ENCODE measurements around the gene TMEM258. TPM values are rescaled to one million over a fixed set of nuclear protein-coding genes. Genes with fewer than 3 reads are reported as not detected.

Gene TMEM258
- total RNA-seq, 8 experiments from 2014 or later: 138 to 330 (median 269) TPM

DNA sequence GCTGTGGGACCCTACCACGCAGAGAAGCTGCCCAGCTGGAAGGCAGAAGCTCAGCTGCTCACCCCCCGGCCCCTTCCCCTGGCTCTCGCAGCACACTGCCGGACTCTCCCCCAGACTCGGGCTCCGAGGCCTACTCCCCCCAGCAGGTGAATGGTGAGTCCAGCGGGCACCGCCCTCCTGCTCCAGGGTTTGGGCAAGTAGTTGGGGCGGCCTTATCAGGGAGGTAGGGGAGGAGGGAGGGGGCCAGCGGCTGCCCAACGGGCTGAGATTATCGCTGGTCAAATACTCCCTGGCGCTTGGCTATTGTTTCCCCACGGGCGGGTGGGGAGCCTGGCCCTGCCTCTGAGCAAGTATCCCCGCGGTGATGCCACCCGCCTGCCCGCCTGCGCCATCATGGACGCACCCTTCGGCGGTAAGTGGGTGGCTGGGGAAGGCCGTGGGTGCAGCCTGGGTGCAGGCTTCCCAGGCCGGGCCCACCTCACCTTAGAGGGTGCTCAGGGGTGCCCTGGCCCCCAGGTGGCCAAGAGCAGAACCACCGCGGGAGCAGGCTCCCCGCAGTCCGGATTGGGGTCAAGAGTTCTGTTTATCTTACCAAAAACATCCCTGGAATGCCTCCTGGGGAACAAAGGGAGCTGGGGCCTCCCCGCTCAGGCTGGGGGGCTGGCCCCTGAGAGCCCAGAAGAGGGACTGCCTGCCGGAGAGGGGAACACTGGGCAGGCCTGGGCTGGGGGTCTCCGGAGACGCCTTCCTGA, 23.1 kb downstream of the TMEM258 start:
- Histone ChIP-seq H3K27ac (no peak overlapping the region), H3K4me1 (replicated peaks in 1 of 2) (peaks cover 24 to 51% of the 10 kb centered on the region in 2 donors), H3K4me3 (no peak overlapping the region)
- WGBS, 10 experiments: 50 to 100% (median 78%) methylated on average over 2 to 5 of the region's 33 CpGs; no CpG with 5 or more reads in 5 of the 10 experiments
- in situ Hi-C loops (cut with MboI; ENCODE audit: low pct_unique_long_range_greater_than_20kb in 2 of 9, low sequenced_read_pairs in 9 of 9, unreplicated experiment in 9 of 9): no loop called here
- peak in 3 of 8 experiments; percentile 2 to 6 (median 6) for ATAC-seq (replicated peaks in 6 of 8)

DNA sequence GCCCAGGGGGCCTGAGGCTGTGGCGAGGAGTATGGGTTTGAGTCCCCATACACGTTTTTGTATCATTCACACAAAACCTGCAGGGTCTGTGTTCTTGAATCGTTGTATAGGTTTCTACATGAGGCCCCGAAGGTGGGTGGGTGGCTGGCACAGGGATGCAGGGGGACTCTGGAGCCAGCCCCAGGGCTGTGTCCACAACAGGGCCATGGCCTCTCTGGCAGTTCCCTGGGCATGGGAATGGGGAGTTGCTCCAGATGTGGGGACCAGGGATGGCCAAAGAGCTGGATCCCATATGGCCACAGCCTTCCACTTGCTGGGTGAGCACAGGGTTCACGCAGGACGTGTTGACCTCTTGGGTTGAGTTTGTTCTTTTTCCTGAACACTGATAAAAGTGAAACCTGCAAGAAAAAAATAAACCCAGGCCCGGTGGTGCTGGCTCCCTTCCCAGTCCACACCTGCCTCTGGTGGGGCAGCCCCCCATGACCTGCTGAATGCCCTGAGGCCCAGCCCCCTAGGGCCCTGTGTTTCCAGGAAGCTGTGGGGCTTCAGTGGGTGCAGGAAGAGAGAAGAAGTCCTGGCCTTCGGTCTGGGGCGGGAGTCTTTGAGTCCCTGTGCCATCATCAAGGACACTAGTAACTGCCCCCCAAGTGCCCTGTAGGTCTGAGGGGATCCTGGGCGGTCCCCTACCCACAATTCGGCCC, 23.9 kb downstream of the TMEM258 start:
- in situ Hi-C loops (cut with MboI; ENCODE audit: low pct_unique_long_range_greater_than_20kb in 2 of 9, low sequenced_read_pairs in 9 of 9, unreplicated experiment in 9 of 9): no loop called here
- Histone ChIP-seq H3K27ac (no peak overlapping the region), H3K4me1 (replicated peaks in 1 of 2) (peaks cover 22 to 46% of the 10 kb centered on the region in 2 donors), H3K4me3 (no peak overlapping the region)
- WGBS, 10 experiments: 42 to 100% (median 62%) methylated on average over 1 to 3 of the region's 11 CpGs; no CpG with 5 or more reads in 4 of the 10 experiments
- no peak for ATAC-seq (replicated peaks in 6 of 8)

DNA sequence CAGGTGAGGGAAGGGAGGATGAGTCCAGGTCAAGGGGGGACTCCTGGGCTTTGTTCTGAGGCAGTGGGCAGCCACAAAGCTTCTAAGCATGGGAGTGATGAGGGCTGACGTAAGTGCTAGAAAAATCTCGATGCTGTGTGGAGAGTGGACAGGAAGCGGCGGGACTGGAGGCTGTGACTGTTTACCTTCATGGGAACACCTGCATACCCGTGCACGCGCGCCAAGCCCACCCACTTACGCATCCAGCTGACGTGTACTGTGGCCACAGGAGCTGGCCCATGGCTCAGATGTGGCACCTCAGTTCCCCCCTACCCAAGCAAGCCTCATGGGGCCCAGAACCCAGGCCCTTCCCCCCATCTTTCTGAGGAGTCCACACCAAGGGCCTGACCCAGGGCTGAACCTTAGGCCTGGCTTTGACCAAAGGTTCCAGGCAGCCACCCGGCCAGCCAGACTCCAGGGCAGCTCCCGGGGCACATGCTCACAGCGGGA, 26.0 kb downstream of the TMEM258 start:
- Histone ChIP-seq H3K4me1 (replicated peaks in 1 of 2) (peaks cover 18 to 40% of the 10 kb centered on the region in 2 donors), H3K27ac (no peak overlapping the region), H3K4me3 (no peak overlapping the region)
- in situ Hi-C loops (cut with MboI; ENCODE audit: low pct_unique_long_range_greater_than_20kb in 2 of 9, low sequenced_read_pairs in 9 of 9, unreplicated experiment in 9 of 9): no loop called here
- 40 to 80% (median 66%) methylated on average over 1 to 3 of the region's 13 CpGs; no CpG with 5 or more reads in 6 of the 10 experiments for WGBS, 10 experiments
- peak in 1 of 8 experiments; percentile 5 for ATAC-seq (replicated peaks in 6 of 8)

DNA sequence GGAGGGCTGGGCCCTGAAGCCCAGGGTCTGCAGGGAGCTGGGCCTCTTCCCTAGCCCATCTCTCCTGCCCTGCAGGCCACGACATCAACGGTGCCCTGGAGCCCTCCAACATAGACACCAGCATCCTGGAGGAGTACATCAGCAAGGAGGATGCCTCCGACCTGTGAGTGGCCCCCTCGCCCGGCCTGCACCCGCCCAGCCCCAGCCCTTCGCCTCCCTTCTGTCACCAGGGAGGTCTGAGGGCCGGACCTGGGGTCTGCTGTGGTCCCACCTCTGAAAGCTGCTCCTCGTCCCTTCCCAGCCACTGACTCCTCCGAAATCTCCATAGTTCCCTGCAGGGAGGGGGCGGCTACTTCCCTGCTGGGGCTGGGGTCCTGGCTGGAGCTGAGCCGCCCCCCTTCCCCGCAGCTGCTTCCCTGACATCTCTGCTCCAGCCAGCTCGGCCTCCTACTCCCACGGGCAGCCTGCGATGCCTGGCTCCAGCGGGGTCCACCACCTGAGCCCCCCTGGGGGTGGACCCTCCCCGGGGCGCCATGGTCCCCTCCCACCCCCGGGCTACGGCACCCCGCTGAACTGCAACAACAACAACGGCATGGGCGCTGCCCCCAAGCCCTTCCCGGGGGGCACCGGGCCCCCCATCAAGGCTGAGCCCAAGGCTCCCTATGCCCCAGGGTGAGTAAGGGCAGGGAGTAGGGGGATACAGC, 26.7 kb downstream of the TMEM258 start:
- H3K4me3 ChIP-seq: no peak overlapping the region
- peak overlapping the region in 1 of 2 donors; percentile 53 for H3K27ac ChIP-seq
- in situ Hi-C loops (cut with MboI; ENCODE audit: low pct_unique_long_range_greater_than_20kb in 2 of 9, low sequenced_read_pairs in 9 of 9, unreplicated experiment in 9 of 9): no loop called here
- peaks cover 18 to 47% of the 10 kb centered on the region in 2 donors for H3K4me1 ChIP-seq (replicated peaks in 1 of 2)
- WGBS, 10 experiments: no CpG with 5 or more reads among the region's 26 CpGs
- peak in 4 of 8 experiments; percentile 5 to 28 (median 13) for ATAC-seq (replicated peaks in 6 of 8)

DNA sequence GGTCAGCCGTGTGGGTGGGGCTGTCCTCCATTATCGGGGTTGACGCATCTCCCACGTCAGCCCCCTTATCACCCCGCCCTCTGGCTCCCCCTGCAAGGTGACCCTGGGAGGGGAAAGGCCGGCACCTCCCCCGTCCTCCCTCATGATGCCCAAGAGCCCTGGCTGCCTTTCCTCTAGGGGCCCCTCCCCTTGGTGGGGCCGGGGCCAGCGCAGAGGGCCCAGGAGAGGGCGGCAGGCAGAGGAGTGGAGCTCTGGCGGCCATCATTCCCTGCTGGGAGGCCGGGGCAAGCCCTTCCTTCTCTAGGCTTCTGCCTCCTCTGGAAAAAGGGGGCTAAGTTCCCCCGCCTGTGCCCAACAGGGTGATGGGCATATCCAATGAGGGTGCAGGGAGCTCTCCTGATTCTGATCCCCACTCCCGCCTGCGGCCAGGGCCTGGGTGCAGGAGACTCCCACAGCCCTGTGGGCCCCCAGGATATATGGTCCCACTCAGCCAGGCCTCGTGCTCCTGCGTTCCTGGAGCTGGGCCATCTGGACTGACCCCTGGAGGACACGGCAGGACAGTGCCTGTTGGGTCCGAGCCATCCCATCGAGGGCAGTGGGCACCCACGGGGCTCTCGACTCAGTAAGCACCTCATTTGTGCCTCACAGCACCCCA, 27.7 kb downstream of the TMEM258 start:
- 40 to 80% (median 68%) methylated on average over 1 to 5 of the region's 22 CpGs; no CpG with 5 or more reads in 6 of the 10 experiments for WGBS, 10 experiments
- peaks cover 18 to 45% of the 10 kb centered on the region in 2 donors for H3K4me1 ChIP-seq (replicated peaks in 1 of 2)
- ATAC-seq (replicated peaks in 6 of 8): peak in 3 of 8 experiments; percentile 11 to 34 (median 21)
- H3K4me3 ChIP-seq: no peak overlapping the region
- H3K27ac ChIP-seq: peak overlapping the region in 1 of 2 donors; percentile 18
- in situ Hi-C loops (cut with MboI; ENCODE audit: low pct_unique_long_range_greater_than_20kb in 2 of 9, low sequenced_read_pairs in 9 of 9, unreplicated experiment in 9 of 9): no loop called here

DNA sequence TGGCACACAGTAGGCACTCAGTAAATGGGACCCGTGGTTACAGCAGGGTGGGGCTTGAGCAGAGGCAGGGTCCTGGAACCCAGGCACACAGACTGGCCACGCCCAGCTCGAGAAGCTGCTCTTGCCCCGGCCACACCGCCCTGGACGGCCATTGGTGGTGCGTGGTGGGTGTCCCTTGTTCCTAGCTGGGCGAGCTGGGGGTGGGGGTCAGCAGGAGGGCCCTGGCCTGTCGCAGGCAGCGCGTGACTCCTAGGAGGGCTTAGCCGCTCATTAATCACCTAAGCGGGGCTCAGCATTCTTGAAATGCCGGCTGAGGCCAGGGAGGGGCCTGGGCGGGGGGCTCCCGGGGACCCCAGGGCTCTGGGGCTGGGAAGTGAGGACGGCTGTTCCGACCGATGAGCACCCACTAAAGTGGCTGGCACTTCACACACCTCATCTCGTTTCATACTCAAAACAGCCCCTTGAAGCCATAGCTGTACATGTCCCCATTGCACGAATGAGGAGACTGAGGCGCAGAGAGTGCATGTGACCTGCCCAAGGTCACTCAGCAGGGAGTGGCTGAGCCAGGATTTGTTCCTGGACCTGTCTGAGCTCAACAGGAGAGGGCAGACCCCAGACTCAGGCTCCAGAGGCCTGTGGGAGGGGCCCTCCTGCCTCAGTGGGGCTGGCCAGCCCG, 28.3 kb downstream of the TMEM258 start:
- H3K27ac ChIP-seq: no peak overlapping the region
- no peak for ATAC-seq (replicated peaks in 6 of 8)
- H3K4me3 ChIP-seq: no peak overlapping the region
- in situ Hi-C loops (cut with MboI; ENCODE audit: low pct_unique_long_range_greater_than_20kb in 2 of 9, low sequenced_read_pairs in 9 of 9, unreplicated experiment in 9 of 9): no loop called here
- H3K4me1 ChIP-seq (replicated peaks in 1 of 2): peaks cover 18 to 40% of the 10 kb centered on the region in 2 donors
- 20% methylated on average over 1 of the region's 23 CpGs; no CpG with 5 or more reads in 9 of the 10 experiments for WGBS, 10 experiments

DNA sequence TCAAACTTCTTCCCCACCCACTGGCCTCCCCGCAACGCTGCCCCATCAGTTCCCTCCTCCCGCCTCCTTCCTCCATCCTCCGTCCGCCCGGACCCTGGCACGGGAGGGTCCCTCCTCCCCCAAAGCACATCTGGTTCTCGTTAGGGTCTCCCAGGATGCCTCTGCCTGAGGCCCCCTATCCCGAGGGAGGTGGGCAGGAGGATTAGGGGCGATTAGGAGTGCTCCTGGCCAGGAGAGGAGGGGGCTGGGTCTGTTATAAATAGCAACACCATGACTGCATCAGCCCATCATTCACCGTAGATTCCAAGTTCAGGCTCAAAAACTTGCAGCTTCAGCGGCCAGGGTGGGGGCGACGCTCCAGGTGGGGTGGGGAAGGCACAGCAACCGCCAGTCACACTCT, 29.6 kb downstream of the TMEM258 start:
- Histone ChIP-seq H3K27ac (peak overlapping the region in 1 of 2 donors; percentile 30), H3K4me3 (no peak overlapping the region), H3K4me1 (replicated peaks in 1 of 2) (peaks cover 18 to 40% of the 10 kb centered on the region in 2 donors)
- ATAC-seq (replicated peaks in 6 of 8): peak in 6 of 8 experiments; percentile 11 to 56 (median 42)
- WGBS, 10 experiments: 0 to 40% methylated on average over 1 of the region's 15 CpGs; no CpG with 5 or more reads in 8 of the 10 experiments
- in situ Hi-C loops (cut with MboI; ENCODE audit: low pct_unique_long_range_greater_than_20kb in 2 of 9, low sequenced_read_pairs in 9 of 9, unreplicated experiment in 9 of 9): no loop called here

DNA sequence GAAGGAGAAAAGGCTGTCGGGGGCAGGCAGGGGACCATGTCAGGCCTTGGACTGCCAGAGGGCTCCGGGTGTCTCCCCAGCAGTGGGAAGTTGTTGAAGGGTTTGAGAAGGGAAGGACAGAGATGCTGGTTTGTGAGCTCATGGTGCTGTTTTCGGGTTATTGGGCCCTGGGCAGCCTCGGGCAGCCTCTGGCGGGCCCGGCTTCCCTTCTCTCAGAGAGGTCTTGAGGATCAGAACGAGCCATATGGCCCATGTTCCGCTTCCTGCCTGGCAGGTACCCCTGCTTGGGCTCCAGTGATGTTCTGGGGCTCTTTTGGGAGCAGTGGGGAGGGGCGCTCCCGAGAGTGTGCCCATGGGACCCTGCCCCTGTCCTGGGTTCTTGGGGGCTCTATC, 30.2 kb downstream of the TMEM258 start:
- Histone ChIP-seq H3K27ac (no peak overlapping the region), H3K4me3 (no peak overlapping the region), H3K4me1 (replicated peaks in 1 of 2) (peaks cover 18 to 40% of the 10 kb centered on the region in 2 donors)
- ATAC-seq (replicated peaks in 6 of 8): no peak
- WGBS, 10 experiments: 76 to 89% methylated on average over 3 to 5 of the region's 10 CpGs; no CpG with 5 or more reads in 8 of the 10 experiments
- in situ Hi-C loops (cut with MboI; ENCODE audit: low pct_unique_long_range_greater_than_20kb in 2 of 9, low sequenced_read_pairs in 9 of 9, unreplicated experiment in 9 of 9): no loop called here

DNA sequence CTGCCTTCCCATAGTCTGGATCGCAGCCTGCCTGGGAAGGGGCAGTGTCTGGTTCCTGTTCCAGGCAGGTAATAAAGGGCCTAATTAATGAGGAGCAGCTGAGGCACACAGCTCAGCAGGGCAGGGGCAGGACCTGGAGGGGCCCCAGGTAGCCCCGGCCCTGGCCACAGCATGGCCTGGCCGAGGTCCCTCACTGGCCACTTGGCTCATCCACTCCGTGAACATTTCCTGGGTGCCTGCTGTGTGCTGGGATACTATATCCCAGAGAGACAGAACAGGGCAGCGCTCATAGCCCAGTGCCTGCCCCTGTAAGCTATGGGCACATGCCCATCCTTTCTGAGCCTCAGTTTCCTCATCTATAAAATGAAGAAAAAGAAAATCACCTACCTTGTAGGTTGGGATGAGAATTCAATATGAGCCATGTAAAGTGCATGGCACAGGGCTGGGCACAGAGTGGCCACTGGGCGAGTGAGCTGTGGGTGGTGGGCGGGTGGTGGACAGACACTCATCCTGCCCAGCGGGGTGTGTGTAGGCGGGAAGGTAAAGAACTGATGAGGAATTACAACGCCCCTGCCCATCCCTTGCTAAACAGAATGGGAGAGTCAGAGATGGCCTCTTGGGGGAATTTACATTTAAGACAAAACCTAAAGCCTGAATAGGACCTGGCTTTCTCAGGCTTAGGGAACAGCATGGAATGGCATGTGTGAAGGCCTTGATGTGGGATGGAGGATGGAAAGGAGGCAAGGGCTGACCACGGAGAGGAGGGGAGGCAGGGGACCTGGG, 30.8 kb downstream of the TMEM258 start:
- no peak overlapping the region for H3K4me3 ChIP-seq

DNA sequence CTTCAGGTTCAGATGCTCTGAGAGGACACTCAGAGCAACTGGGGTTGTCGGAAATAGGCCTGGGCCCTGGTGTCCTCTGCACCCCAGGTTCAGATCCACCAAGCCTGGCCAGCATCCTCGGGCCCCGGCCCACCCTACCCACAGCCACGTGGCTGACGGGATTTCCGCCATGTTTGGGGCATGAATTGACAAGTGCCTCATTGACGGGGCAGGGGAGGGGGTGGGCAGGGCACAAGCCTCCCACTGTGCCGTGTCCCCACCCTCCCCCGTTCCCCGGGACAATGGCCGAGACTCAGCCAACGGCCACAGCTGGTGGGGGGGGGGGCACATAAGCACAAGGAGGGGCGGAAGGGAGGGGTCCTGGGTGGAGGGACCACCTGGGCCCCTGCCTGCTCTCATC, 31.5 kb downstream of the TMEM258 start:
- WGBS, 10 experiments: no CpG with 5 or more reads among the region's 13 CpGs
- no peak for ATAC-seq (replicated peaks in 6 of 8)
- in situ Hi-C loops (cut with MboI; ENCODE audit: low pct_unique_long_range_greater_than_20kb in 2 of 9, low sequenced_read_pairs in 9 of 9, unreplicated experiment in 9 of 9): no loop called here
- Histone ChIP-seq H3K27ac (no peak overlapping the region), H3K4me1 (replicated peaks in 1 of 2) (peaks cover 17 to 47% of the 10 kb centered on the region in 2 donors), H3K4me3 (no peak overlapping the region)

More for the DNA sequence above, 30.8 kb downstream of the TMEM258 start:
- ATAC-seq (replicated peaks in 6 of 8): peak in 4 of 8 experiments; percentile 3 to 77 (median 51)
- Histone ChIP-seq H3K27ac (no peak overlapping the region), H3K4me1 (replicated peaks in 1 of 2) (peaks cover 18 to 44% of the 10 kb centered on the region in 2 donors)
- WGBS, 10 experiments: 20 to 100% (median 84%) methylated on average over 1 to 4 of the region's 11 CpGs; no CpG with 5 or more reads in 4 of the 10 experiments
- in situ Hi-C loops (cut with MboI; ENCODE audit: low pct_unique_long_range_greater_than_20kb in 2 of 9, low sequenced_read_pairs in 9 of 9, unreplicated experiment in 9 of 9): no loop called here

DNA sequence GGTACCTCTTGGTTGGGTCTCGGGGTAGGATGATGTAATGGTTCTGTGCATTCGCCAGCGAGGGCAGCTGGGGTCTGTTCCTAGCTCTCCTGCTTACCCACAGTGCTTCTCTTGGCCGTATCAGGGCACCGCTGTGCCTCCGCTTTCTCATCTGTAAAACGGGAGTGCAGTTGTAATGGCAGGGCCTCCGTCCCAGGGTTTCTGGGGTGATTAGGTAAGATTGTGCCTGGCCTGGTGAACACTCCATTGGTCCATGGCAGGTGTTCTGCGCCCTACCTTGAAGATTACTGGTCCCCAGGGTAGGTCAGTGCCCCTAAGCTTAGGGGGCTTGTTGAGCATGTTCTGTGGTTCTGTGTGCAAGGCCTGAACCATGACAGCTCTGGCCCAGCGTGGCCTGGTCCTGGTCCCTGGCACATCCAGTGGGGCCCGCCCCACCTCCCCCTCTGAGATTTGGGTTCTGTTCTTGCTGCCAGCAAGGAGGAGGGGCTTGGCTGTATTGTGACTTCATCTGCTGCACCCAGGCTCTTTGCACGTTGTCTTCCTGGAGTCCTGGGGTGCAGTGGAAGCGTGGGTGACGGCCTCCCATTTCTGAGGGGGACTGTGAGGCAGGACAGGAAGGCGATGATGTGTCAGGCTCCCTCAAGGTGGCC, 35.1 kb downstream of the TMEM258 start:
- in situ Hi-C loops (cut with MboI; ENCODE audit: low pct_unique_long_range_greater_than_20kb in 2 of 9, low sequenced_read_pairs in 9 of 9, unreplicated experiment in 9 of 9): no loop called here
- Histone ChIP-seq H3K27ac (no peak overlapping the region), H3K4me1 (replicated peaks in 1 of 2) (peaks cover 0 to 37% of the 10 kb centered on the region in 2 donors), H3K4me3 (no peak overlapping the region)
- 60 to 100% (median 90%) methylated on average over 1 to 6 of the region's 15 CpGs; no CpG with 5 or more reads in 3 of the 10 experiments for WGBS, 10 experiments
- no peak for ATAC-seq (replicated peaks in 6 of 8)
